ENCODE data around the gene NLRP10.
"Not testable (repeated sequence)": the region's sequence is repeated elsewhere in the genome, so short reads cannot be mapped to it uniquely, and the experiment has no call there.

Gene NLRP10

DNA sequence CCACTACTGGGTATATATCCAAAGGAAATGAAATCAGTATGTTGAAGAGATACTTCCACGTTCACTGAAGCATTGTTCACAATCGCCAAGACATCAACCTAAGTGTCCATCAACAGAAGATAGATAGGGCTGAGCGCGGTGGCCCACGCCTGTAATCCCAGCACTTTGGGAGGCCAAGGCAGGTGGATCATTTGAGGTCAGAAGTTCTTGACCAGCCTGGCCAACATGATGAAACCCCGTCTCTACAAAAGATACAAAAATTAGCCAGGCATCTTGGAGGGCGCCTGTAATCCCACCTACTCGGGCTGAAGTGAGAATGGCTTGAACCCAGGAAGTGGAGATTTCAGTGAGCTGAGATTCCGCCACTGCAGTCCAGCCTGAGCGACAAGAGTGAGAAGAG is 34.5 kb upstream of the NLRP10 start:
- no peaks in the 10 kb centered on the region for H3K9me2 ChIP-seq (replicated peaks; ENCODE audit: insufficient read depth, low read length)

DNA sequence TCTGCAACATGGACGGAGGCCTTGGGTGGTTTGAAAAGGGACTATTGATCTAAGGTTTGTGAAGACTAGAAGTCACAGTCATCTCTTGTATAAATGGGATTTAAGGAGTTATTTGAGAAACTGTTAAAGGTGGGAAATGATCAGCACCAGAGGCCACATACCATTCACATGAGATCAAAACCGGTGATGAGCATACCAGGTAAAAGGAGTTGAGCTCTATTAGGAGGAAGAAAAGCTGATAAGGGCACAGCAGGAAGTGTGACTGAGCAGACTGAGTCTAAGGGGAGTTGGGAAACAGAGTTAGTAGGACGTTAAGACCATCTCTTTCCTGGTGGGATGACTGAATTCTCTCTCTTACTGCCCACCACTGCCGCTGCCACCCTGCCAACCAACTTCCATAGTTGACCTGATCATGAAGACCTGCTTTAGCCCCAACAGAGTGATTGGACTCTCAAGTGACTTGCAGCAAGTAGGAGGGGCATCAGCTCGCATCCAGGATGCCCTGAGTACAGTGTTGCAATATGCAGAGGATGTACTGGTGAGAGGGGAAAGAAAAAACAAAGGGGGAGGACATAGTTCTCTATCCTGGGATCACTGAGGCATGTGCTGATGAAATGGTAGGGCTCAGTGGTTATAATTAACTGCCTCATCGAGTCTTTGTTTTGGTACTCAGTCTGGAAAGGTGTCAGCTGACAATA is 29.5 kb upstream of the NLRP10 start:
- no peak overlapping the region for H2AFZ ChIP-seq (ENCODE audit: low read length)
- 0 out of 2 replicates have a peak, but pooled peaks cover 6% of the 10 kb centered on the region for H4K20me1 ChIP-seq (ENCODE audit: insufficient read depth, low read length)
- TF ChIP-seq EZH2 (optimal IDR thresholded peaks at IDR 0.05; ENCODE audit: low read depth, low read length) = no peak
- no peak for TF ChIP-seq EZH2phosphoT487 (IDR thresholded peaks at IDR 0.05; ENCODE audit: low read length)
- H3K9ac ChIP-seq (ENCODE audit: low read length) = no peak overlapping the region
- H3K4me3 ChIP-seq (ENCODE audit: low read length) = no peak overlapping the region
- H3F3A ChIP-seq (ENCODE audit: insufficient read depth, low read length) = no peaks in the 10 kb centered on the region
- peaks cover 14% of the 10 kb centered on the region for H3K79me2 ChIP-seq (ENCODE audit: low read length)
- no peaks in the 10 kb centered on the region for H3K27me3 ChIP-seq (replicated peaks; ENCODE audit: insufficient read depth, low read length)
- no peaks in the 10 kb centered on the region for H3K9me2 ChIP-seq (replicated peaks; ENCODE audit: insufficient read depth, low read length)
- H3K27ac ChIP-seq (ENCODE audit: low read length) = no peak overlapping the region
- DNase-seq = no peak
- no peaks in the 10 kb centered on the region for H3K9me3 ChIP-seq (replicated peaks; ENCODE audit: insufficient read depth, low read length)
- H3K4me1 ChIP-seq (ENCODE audit: low read length) = no peaks in the 10 kb centered on the region
- H3K36me3 ChIP-seq (replicated peaks; ENCODE audit: insufficient read depth, low read length) = peaks cover 22% of the 10 kb centered on the region; the same call in 1 of the 2 replicates
- H3K4me2 ChIP-seq (ENCODE audit: low read depth, low read length) = no peak overlapping the region

More for the DNA sequence above, 34.5 kb upstream of the NLRP10 start:
- H3K4me3 ChIP-seq (ENCODE audit: low read length) = no peak overlapping the region
- H3K36me3 ChIP-seq (replicated peaks; ENCODE audit: insufficient read depth, low read length) = peaks cover 12% of the 10 kb centered on the region; the same call in 1 of the 2 replicates
- H3K9ac ChIP-seq (ENCODE audit: low read length) = no peak overlapping the region
- no peaks in the 10 kb centered on the region for H3K27me3 ChIP-seq (replicated peaks; ENCODE audit: insufficient read depth, low read length)
- no peak overlapping the region for H3K27ac ChIP-seq (ENCODE audit: low read length)
- no peak overlapping the region for H2AFZ ChIP-seq (ENCODE audit: low read length)
- H3K79me2 ChIP-seq (ENCODE audit: low read length) = no peaks in the 10 kb centered on the region
- H3F3A ChIP-seq (ENCODE audit: insufficient read depth, low read length) = no peaks in the 10 kb centered on the region
- TF ChIP-seq EZH2 (optimal IDR thresholded peaks at IDR 0.05; ENCODE audit: low read depth, low read length) = no peak
- TF ChIP-seq, protein P1, sequence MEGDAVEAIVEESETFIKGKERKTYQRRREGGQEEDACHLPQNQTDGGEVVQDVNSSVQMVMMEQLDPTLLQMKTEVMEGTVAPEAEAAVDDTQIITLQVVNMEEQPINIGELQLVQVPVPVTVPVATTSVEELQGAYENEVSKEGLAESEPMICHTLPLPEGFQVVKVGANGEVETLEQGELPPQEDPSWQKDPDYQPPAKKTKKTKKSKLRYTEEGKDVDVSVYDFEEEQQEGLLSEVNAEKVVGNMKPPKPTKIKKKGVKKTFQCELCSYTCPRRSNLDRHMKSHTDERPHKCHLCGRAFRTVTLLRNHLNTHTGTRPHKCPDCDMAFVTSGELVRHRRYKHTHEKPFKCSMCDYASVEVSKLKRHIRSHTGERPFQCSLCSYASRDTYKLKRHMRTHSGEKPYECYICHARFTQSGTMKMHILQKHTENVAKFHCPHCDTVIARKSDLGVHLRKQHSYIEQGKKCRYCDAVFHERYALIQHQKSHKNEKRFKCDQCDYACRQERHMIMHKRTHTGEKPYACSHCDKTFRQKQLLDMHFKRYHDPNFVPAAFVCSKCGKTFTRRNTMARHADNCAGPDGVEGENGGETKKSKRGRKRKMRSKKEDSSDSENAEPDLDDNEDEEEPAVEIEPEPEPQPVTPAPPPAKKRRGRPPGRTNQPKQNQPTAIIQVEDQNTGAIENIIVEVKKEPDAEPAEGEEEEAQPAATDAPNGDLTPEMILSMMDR (IDR thresholded peaks at IDR 0.05; ENCODE audit: low read length) = no peak
- TF ChIP-seq EZH2phosphoT487 (IDR thresholded peaks at IDR 0.05; ENCODE audit: low read length) = no peak
- no peaks in the 10 kb centered on the region for H3K4me1 ChIP-seq (ENCODE audit: low read length)
- no peak overlapping the region for H3K4me2 ChIP-seq (ENCODE audit: low read depth, low read length)
- H3K9me3 ChIP-seq (replicated peaks; ENCODE audit: insufficient read depth, low read length) = no peaks in the 10 kb centered on the region
- no peaks in the 10 kb centered on the region for H4K20me1 ChIP-seq (ENCODE audit: insufficient read depth, low read length)
- no peak for DNase-seq

DNA sequence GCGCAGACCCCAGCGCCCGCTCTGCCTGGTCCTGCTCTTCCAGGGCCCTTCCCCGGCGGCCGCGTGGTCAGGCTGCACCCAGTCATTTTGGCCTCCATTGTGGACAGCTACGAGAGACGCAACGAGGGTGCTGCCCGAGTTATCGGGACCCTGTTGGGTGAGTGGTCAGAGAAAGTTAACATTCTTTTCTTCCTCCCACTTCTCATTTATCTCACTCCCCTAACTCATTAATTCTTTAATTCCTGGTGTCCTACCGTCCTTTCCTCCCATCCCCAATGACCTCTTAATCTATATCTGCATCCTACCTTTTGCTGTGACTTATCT is 22.3 kb upstream of the NLRP10 start:
- H3K27ac ChIP-seq (ENCODE audit: low read length); H3F3A ChIP-seq (ENCODE audit: insufficient read depth, low read length): not testable (repeated sequence)

DNA sequence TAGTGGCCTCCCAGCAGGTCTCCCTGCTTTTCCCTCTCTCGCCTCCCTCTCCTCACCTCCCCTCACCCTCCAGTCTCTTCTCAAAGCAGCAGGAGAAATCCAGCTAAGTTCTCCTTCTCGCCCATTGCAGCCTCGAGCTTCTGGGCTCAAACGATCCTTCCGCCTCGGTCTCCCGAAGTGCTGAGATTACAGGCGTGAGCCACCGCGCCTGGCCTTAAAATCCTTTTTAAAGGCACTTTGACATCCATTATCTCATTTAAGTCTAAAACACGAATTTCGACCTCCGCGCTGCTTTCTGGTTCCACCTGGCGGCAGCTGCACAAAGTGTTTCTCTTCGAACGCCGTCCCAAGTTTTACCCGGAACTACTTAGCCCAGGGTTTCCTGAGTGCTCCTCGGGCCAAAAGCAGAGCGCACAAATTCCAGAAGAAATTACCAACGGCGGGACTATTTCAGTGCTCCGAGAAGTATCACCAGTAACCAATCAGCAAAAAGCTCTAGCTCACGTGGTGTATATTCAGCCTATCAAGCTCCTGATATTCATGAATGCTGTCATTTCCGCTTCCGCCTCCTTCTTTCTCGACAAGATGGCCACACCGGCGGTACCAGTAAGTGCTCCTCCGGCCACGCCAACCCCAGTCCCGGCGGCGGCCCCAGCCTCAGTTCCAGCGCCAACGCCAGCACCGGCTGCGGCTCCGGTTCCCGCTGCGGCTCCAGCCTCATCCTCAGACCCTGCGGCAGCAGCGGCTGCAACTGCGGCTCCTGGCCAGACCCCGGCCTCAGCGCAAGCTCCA is 21.7 kb upstream of the NLRP10 start, which contains the start of gene EIF3F:
EIF3F (plus strand) TSS at position 570 of the 792 bp plus-strand sequence; CDS start at position 586, 16 bp downstream.
- peak within 1 kb of the TSS; percentile 80 for H2AFZ ChIP-seq (ENCODE audit: low read length)
- peak within 1 kb of the TSS; percentile 74 for H3K9ac ChIP-seq (ENCODE audit: low read length)
- no peaks in the 10 kb centered on the region; the same call in 1 of the 2 replicates for H3K36me3 ChIP-seq (replicated peaks; ENCODE audit: insufficient read depth, low read length)
- H3K27me3 ChIP-seq (replicated peaks; ENCODE audit: insufficient read depth, low read length) = no peaks in the 10 kb centered on the region
- no peaks in the 10 kb centered on the region for H3F3A ChIP-seq (ENCODE audit: insufficient read depth, low read length)
- peak within 1 kb of the TSS; percentile 99 for H3K4me2 ChIP-seq (ENCODE audit: low read depth, low read length)
- H3K79me2 ChIP-seq (ENCODE audit: low read length) = peaks cover 40% of the 10 kb centered on the region
- 0 out of 2 replicates have a peak, but pooled peaks cover 6% of the 10 kb centered on the region for H4K20me1 ChIP-seq (ENCODE audit: insufficient read depth, low read length)
- H3K9me2 ChIP-seq (replicated peaks; ENCODE audit: insufficient read depth, low read length) = no peaks in the 10 kb centered on the region
- H3K4me1 ChIP-seq (ENCODE audit: low read length) = peaks cover 13% of the 10 kb centered on the region
- no peak within 1 kb of the TSS; the same call in 1 of the 2 replicates for H3K27ac ChIP-seq (ENCODE audit: low read length)
- DNase-seq = peak; percentile 99
- peak within 1 kb of the TSS; percentile 96 for H3K4me3 ChIP-seq (ENCODE audit: low read length)
- no peaks in the 10 kb centered on the region for H3K9me3 ChIP-seq (replicated peaks; ENCODE audit: insufficient read depth, low read length)
- no peak for TF ChIP-seq EZH2phosphoT487 (IDR thresholded peaks at IDR 0.05; ENCODE audit: low read length)
- no peak for TF ChIP-seq EZH2 (optimal IDR thresholded peaks at IDR 0.05; ENCODE audit: low read depth, low read length)
- TF ChIP-seq, protein P1 (IDR thresholded peaks at IDR 0.05; ENCODE audit: low read length) = peak; percentile 79

More for the DNA sequence above, 22.3 kb upstream of the NLRP10 start:
- H3K36me3 ChIP-seq (replicated peaks; ENCODE audit: insufficient read depth, low read length); H3K9me3 ChIP-seq (replicated peaks; ENCODE audit: insufficient read depth, low read length); DNase-seq; H3K9me2 ChIP-seq (replicated peaks; ENCODE audit: insufficient read depth, low read length); H4K20me1 ChIP-seq (ENCODE audit: insufficient read depth, low read length); H3K27me3 ChIP-seq (replicated peaks; ENCODE audit: insufficient read depth, low read length): not testable (repeated sequence)
- Histone ChIP-seq H3K4me3 (ENCODE audit: low read length) (peak overlapping the region; percentile 96), H3K4me2 (ENCODE audit: low read depth, low read length) (peak overlapping the region; percentile 99), H3K4me1 (ENCODE audit: low read length) (peaks cover 13% of the 10 kb centered on the region), H3K9ac (ENCODE audit: low read length) (peak overlapping the region; percentile 74), H3K79me2 (ENCODE audit: low read length) (peaks cover 40% of the 10 kb centered on the region), H2AFZ (ENCODE audit: low read length) (peak overlapping the region; percentile 28; the same call in 1 of the 2 replicates)

Data from MM.1S (cell line).